ENCODE data around the gene NAP1L2.
"Not testable (repeated sequence)": the region's sequence is repeated elsewhere in the genome, so short reads cannot be mapped to it uniquely, and the experiment has no call there.

Gene NAP1L2
- 8.5 to 18.5 (median 15.3) reads per million in 4 experiments for total RNA-seq

GRCh38 chrX:73214426-73215094, at the start of gene NAP1L2:
Gene NAP1L2 (minus strand): TSS chrX:73214851. CDS start chrX:73214492, 359 bp downstream.
- no peak for DNase-seq

GRCh38 chrX:73262991-73263390, 48.3 kb upstream of the NAP1L2 start:
- DNase-seq, result no peak

- no peak for DNase-seq
Observed at GRCh38 chrX:73239242-73239641, 24.6 kb upstream of the NAP1L2 start.

- no peak for DNase-seq
Observed at GRCh38 chrX:73217621-73218020, 3.0 kb upstream of the NAP1L2 start.

- no peak for DNase-seq
Observed at GRCh38 chrX:73215246-73215645, 595 bp upstream of the NAP1L2 start.

GRCh38 chrX:73213734-73214425, 771 bp downstream of the NAP1L2 start:
- DNase-seq, result no peak

GRCh38 chrX:73206366-73206765, 8.3 kb downstream of the NAP1L2 start:
- DNase-seq, result no peak

- DNase-seq, result no peak
Observed at GRCh38 chrX:73182502-73183114, 32.0 kb downstream of the NAP1L2 start.

- not testable (repeated sequence) for DNase-seq
Observed at GRCh38 chrX:73168945-73169344, 45.7 kb downstream of the NAP1L2 start.

All from effector CD8-positive, alpha-beta T cell (primary cell).